ENCODE data around the gene RFTN2.
"Not testable (repeated sequence)": the region's sequence is repeated elsewhere in the genome, so short reads cannot be mapped to it uniquely, and the experiment has no call there.

DNA sequence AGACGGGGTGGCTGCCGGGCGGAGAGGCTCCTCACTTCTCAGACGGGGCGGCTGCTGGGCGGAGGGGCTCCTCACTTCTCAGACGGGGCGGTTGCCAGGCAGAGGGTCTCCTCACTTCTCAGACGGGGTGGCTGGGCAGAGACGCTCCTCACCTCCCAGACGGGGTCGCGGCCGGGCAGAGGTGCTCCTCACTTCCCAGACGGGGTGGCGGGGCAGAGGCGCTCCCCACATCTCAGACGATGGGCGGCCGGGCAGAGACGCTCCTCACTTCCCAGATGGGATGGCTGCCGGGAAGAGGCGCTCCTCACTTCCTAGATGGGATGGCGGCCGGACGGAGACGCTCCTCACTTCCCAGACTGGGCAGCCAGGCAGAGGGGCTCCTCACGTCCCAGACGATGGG, 21.2 kb upstream of the RFTN2 start:
- TF ChIP-seq, protein P1, sequence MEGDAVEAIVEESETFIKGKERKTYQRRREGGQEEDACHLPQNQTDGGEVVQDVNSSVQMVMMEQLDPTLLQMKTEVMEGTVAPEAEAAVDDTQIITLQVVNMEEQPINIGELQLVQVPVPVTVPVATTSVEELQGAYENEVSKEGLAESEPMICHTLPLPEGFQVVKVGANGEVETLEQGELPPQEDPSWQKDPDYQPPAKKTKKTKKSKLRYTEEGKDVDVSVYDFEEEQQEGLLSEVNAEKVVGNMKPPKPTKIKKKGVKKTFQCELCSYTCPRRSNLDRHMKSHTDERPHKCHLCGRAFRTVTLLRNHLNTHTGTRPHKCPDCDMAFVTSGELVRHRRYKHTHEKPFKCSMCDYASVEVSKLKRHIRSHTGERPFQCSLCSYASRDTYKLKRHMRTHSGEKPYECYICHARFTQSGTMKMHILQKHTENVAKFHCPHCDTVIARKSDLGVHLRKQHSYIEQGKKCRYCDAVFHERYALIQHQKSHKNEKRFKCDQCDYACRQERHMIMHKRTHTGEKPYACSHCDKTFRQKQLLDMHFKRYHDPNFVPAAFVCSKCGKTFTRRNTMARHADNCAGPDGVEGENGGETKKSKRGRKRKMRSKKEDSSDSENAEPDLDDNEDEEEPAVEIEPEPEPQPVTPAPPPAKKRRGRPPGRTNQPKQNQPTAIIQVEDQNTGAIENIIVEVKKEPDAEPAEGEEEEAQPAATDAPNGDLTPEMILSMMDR (IDR thresholded peaks at IDR 0.05; ENCODE audit: poor library complexity, severe bottlenecking) = not testable (repeated sequence)
- not testable (repeated sequence) for TF ChIP-seq POLR2AphosphoS5 (IDR thresholded peaks at IDR 0.05); RAD21 (conservative IDR thresholded peaks at IDR 0.05); EZH2 (IDR thresholded peaks at IDR 0.05; ENCODE audit: borderline replicate concordance, insufficient read depth, low read length, poor library complexity, severe bottlenecking); EP300 (conservative IDR thresholded peaks at IDR 0.05; ENCODE audit: poor library complexity, severe bottlenecking)

Data from neural cell (in vitro differentiated cells).